IPS-11a (cell line): ENCODE results near the gene C1QTNF4.
"Not testable (repeated sequence)": the region's sequence is repeated elsewhere in the genome, so short reads cannot be mapped to it uniquely, and the experiment has no call there.

Experiments
- H3K4me3 ChIP-seq: one replicate; pipeline ENCODE4 v1.5.1; 2013; ENCODE audit warnings: low read depth, low read length, control low read depth

C1QTNF4 gene

GRCh38 chr11:47593934-47594855, at the start of gene C1QTNF4:
TSS of gene C1QTNF4 (minus strand) at chr11:47594411. CDS start at chr11:47590810, 3,601 bp downstream.
- H3K4me3 ChIP-seq: peak within 1 kb of the TSS; percentile 50

GRCh38 chr11:47642099-47642855, 48.1 kb upstream of the C1QTNF4 start, which contains the start of gene MTCH2:
TSS of gene MTCH2 (minus strand) at chr11:47642559. CDS start at chr11:47642465, 94 bp downstream.
- H3K4me3 ChIP-seq: peak within 1 kb of the TSS; percentile 95

- peak overlapping the region; percentile 95 for H3K4me3 ChIP-seq
These were observed 47.4 kb upstream of the C1QTNF4 start for GRCh38 chr11:47641600-47642098.

- not testable (repeated sequence) for H3K4me3 ChIP-seq
These were observed 46.3 kb upstream of the C1QTNF4 start for GRCh38 chr11:47640506-47640905.

- H3K4me3 ChIP-seq: not testable (repeated sequence)
These were observed 42.1 kb upstream of the C1QTNF4 start for GRCh38 chr11:47636331-47636730.

GRCh38 chr11:47631473-47631872, 37.3 kb upstream of the C1QTNF4 start:
- no peak overlapping the region for H3K4me3 ChIP-seq

GRCh38 chr11:47628026-47628425, 33.8 kb upstream of the C1QTNF4 start:
- H3K4me3 ChIP-seq: no peak overlapping the region

- H3K4me3 ChIP-seq: no peak overlapping the region
These were observed 32.0 kb upstream of the C1QTNF4 start for GRCh38 chr11:47626234-47626633.

GRCh38 chr11:47620836-47621378, 26.7 kb upstream of the C1QTNF4 start:
- no peak overlapping the region for H3K4me3 ChIP-seq

- H3K4me3 ChIP-seq: no peak overlapping the region
These were observed 23.2 kb upstream of the C1QTNF4 start for GRCh38 chr11:47617417-47617809.

- H3K4me3 ChIP-seq: no peak overlapping the region
These were observed 22.7 kb upstream of the C1QTNF4 start for GRCh38 chr11:47616726-47617416.

GRCh38 chr11:47615249-47615648, 21.0 kb upstream of the C1QTNF4 start:
- no peak overlapping the region for H3K4me3 ChIP-seq

- no peak overlapping the region for H3K4me3 ChIP-seq
These were observed 17.2 kb upstream of the C1QTNF4 start for GRCh38 chr11:47611348-47611794.

- H3K4me3 ChIP-seq: no peak overlapping the region
These were observed 15.5 kb upstream of the C1QTNF4 start for GRCh38 chr11:47609675-47610074.

GRCh38 chr11:47607380-47607779, 13.2 kb upstream of the C1QTNF4 start:
- H3K4me3 ChIP-seq: no peak overlapping the region

GRCh38 chr11:47606731-47607130, 12.5 kb upstream of the C1QTNF4 start:
- H3K4me3 ChIP-seq: no peak overlapping the region

- H3K4me3 ChIP-seq: no peak overlapping the region
These were observed 11.7 kb upstream of the C1QTNF4 start for GRCh38 chr11:47605921-47606320.

- no peak overlapping the region for H3K4me3 ChIP-seq
These were observed 9.1 kb upstream of the C1QTNF4 start for GRCh38 chr11:47603295-47603694.

- H3K4me3 ChIP-seq: no peak overlapping the region
These were observed 5.7 kb upstream of the C1QTNF4 start for GRCh38 chr11:47599902-47600301.

GRCh38 chr11:47595967-47596366, 1.8 kb upstream of the C1QTNF4 start:
- H3K4me3 ChIP-seq: no peak overlapping the region

GRCh38 chr11:47595029-47595428, 818 bp upstream of the C1QTNF4 start:
- H3K4me3 ChIP-seq: no peak overlapping the region
